GM21723 (cell line): ENCODE data around the gene SERTM2.
"Not testable (repeated sequence)": the region's sequence is repeated elsewhere in the genome, so short reads cannot be mapped to it uniquely, and the experiment has no call there.

Experiments used
- ATAC-seq: cut with Tn5 transposase; IDR thresholded peaks from one replicate; pipeline ENCODE4 v1.9.1; 2021; ENCODE audit warnings: mild to moderate bottlenecking, moderate library complexity; ENCODE audit not compliant: unreplicated experiment

SERTM2 gene

DNA sequence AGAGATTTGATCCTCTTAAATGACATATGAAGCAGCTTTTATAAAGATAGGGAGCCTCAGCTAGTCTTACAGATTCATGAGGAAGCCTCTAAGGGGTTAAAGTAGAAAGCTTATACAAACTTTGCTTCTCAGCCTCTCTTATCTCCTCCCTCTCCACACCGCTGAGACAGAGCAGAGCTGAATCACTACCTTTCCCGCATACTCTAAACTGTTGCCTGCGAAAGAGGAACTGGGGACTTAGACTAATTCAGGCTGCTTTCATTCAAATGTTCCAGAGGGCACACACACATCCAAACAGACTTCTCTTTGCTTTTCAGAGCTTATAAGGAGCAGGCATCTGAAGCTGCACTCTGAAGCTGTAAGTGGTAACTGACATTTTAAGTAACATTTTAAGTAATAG is at the start of gene SERTM2:
Gene SERTM2, plus strand, starts transcription at position 169 of the 400 bp plus-strand sequence. CDS start 7,213 bp downstream, outside the sequence.
- ATAC-seq: peak; percentile 95

DNA sequence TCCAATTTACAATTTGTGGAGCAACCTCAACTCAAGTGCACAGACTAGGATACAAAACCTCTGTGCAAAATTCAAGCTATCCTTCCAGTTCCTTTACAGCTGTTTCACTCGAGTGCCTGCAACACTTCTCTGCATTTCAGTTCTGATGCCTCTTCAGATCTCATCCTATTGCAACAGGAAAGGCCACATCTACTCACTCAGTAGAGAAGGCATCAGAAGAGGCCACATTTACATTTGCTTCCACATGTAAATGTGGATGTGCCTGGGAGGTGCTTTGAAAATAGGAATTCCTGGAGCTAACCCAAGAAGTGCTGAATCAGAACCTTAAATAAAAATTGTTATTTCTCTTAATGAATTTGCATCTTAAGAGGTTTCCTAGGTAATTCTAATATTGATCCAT is 45.8 kb upstream of the SERTM2 start:
- ATAC-seq: no peak

DNA sequence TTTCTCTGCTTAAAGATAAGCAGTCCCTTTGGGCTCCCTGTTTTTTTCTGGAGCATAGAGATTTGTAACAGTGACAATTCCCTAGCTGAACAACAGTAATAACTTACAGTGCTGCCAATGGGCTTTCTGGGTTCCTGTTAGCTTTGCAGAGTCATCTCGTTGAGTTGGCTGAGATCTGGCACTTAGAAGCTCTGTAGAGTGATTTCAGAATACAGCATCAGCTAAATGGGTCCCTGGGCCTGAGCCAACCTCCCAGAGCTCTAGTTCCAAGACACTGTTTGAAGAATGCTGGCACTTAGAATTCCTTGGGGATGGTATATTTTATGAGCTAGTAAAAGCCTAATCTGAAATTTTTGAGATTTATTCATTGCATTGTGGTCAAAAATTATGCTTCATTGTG is 43.5 kb upstream of the SERTM2 start:
- no peak for ATAC-seq

DNA sequence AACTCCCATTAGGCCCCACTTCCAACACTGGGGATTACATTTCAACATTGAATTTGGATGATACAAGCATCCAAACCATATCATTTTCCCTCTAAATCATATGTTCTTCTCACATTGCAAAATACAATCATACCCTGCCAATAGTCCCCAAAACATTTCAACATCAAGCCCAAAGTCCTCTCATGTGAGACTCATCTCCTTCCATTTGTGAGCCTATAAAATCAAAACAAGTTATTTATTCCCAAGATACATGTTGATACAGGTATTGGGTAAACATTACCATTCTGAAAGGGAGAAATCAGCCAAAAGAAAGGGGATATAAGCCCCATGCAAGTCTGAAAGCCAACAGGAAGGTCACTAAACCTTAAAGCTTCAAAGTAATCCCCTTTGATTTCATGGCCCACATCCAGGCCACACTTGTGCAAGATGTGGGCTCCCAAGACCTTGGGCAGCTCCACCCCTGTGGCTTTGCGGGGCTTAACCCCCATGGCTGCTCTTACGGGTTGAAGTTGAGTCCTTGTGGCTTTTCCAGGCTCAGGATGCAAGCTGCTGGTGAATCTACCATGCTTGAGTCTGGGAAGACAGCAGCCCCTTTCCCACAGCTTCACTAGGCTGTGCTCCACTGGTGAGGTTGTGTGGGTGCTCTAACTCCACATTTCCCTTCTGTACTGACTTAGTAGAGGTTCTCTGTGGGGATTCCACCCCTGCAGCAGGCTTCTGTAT is 40.6 kb upstream of the SERTM2 start:
- no peak for ATAC-seq

DNA sequence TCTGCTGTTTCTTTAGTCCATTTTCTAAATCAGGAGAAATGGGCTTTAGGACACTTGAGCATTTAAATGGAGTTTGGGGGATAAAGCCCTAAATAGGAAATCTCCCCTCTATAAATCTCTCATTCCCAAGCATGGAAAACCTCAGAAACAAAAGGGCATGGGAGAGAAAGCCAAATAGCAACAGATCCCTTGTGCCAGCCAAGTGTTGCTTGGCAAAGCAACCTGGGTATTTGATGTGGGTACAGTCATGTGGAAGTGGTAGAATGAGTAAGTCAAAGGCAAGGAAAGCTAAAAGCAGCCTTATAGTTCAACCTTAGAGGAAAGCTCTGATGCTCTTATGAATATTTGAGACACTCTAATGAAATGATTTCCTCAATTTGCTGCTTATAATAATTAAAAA is 29.5 kb upstream of the SERTM2 start:
- no peak for ATAC-seq

DNA sequence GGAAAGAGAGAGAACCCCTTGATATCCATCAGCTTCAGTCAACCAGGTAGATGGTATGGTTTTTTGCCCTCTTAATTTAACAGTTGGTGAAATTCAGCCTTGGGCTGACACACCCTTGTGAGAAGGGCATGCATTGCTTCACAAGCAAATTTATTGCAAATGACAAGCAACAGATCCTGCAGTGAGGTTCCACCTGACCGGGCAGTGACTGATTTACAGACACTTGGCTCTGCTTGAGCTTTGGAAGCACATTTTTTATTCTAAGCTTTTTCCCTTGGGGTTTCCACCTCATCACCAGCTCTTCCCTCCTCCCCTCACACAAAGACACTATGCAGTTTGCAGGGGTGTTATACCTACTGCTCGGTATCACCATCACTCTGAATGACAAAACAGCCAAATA is 28.3 kb upstream of the SERTM2 start:
- ATAC-seq: no peak

DNA sequence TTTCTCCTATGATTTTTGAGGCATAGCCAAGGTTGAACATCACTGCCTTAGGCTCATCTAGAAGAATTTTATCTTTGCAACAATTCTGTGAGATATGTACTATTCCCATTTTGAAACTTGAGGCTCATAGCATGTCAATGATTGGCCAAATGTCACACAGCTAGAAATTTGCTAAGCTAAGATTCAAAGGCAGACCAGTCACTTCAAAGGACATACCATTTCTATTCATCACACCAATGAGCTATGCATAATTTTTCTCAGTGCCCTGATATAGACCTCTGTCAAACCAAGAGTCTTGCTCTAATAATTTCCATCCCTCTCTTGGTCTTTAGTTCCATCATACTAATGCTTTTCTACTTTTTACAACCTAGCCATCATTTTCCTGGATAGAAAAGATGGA is 27.6 kb upstream of the SERTM2 start:
- no peak for ATAC-seq

DNA sequence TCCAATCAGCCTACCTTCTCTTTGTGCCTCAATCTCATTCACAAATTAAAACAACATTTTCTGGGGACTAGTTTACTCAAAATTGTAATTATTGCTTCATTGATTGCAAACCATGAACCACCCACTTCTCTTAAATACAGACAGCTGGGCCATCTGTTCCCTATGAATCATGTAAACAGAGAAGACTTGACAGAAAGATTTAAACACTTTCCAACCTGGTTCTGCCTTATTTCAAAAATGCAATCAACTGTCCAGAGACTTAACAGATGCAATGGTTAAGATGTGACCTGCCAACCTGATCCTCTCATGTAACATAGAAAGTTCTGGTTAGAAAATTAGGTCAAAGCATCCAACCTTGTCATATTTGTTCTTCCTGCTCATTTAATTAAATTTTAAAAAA is 20.8 kb upstream of the SERTM2 start:
- no peak for ATAC-seq

DNA sequence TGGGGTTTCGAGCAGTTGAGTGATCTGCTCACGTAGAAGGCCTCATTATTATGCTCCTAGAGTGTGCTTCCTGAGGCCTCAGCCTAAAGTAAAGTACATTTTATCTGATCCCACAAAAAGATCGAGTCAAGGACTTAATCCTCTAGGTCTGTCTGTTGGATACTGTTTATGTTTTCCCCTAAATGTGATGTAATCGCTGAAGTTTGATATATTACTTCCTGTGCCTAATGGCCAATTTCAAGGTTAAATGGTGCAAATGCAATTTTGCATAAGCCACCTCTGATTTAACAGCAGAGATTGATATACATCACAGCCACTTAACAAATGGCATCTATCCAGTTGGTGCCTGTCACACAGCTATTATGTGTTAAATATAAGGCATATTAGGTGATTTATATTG is 19.4 kb upstream of the SERTM2 start:
- ATAC-seq: no peak

DNA sequence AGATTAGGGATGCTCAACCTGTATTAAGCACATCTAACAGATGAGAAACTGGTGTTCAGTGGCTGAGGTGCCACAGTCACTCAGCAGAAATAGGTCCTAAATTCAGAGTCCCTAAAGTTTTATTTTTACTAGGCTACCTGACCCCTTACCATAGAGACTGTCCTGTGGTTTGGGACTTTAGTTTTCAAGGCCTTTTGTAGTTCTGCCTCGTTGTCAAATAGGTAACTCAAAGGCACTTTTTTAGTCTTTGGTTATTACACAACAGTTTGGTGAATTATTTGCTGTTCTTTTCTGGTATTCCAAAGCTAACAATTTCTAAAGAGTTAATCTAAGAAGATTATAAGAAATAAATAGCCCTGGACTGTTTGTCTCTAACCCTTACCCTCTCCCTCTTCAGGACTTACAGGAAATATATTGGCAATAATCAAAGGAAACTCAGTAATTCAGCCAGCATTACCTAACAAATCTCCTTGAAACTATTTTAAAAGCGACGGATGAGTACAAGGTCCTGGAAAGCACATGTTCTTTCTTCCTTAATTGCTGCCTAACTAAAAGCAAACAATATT is 12.8 kb upstream of the SERTM2 start:
- ATAC-seq: no peak

DNA sequence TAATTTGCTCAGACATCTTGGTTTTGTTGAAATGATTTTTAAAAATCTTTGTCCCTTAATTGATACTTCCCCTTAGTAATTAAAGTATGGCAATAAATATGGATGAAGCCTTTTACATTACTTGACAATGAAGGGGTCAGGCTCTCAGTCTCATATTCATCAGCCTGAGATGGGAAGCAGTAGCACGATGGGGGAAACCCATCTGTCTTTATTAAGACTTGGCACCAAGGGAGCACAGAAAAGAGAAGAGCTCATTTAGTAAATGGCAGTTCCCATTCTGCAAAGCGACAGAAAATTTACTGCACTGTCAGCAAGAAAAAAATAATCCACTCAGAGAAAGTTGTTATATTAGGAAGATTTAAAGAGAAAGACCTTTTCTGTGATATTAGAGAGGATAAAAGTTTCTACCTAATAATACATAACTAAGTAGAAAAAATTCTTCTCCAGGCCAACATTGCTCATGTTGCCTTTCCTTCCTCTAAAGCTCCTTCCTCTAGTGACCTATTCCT is 7.9 kb upstream of the SERTM2 start:
- no peak for ATAC-seq

DNA sequence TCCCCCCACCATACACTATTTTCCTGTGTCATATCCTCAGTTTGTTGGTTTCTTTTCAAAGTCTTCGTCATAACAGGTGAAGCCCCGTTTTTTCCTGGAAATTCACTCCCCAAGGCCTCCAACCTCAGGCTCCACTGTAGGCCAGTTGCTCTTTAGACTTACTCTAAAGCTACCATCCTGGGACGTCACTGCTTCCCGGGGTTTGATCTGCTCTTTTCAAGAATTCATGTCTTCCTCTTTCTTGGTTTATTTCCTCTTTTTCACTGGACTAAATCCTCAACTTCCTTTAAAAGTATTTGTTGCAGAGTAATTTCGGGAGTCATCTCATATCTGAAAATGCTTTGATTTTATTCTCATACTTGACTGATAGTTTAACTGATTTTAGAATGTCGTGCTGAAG is 6.5 kb upstream of the SERTM2 start:
- no peak for ATAC-seq

DNA sequence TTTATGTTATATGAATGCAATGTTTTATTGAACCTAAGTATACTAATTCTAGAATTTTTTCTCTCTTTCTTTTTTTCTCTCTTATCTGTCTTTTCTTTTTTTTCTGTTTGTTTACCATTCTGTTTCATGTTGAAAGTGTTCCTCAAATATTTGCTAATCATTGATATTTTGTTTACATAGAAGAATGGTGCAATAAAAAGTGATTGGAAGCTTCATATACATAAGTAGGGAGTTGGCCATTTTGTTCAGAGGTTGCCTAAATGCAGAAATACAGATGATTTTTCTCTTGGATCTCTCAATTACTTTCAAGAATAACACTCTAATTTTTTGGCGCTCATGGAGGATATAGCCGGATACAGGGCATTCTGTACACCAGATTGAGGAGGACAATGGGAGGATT is 5.7 kb upstream of the SERTM2 start:
- ATAC-seq: no peak

DNA sequence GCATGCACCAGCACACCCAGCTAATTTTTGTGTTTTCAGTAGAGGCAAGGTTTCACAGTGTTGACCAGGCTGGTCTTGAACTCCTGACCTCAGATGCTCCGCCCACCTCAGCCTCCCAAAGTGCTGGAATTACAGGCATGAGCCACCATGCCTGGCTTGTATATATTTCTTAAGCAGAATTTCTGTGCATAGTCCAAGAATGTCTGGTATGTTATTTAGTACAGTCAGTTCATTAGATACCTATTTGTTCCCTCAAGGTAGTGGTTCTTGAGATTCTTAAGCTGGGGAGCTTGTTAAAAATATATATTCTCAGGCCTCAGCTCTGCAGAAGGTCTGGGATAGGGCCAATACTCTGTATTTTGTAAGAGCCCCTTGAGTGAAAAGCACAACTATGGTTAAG is 4.6 kb upstream of the SERTM2 start:
- no peak for ATAC-seq

DNA sequence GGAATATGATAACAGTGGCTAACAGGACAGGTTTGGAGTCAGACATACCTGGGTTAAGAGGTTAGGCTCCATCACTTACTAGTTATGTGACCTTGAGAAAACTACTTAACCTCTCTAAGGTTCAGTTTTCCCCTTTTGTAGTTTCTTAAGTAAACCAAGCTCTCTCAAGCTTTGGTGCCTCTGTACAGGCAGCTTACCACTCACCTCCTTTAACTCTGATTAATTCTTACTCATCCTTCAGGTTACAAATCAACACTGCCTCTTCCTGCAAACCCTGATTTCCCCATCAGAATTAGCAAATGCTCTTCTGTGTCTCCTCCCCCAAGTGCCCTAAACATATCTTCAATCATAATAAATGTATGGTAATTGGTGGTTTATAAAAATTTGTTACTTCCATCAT is 3.5 kb upstream of the SERTM2 start:
- no peak for ATAC-seq

DNA sequence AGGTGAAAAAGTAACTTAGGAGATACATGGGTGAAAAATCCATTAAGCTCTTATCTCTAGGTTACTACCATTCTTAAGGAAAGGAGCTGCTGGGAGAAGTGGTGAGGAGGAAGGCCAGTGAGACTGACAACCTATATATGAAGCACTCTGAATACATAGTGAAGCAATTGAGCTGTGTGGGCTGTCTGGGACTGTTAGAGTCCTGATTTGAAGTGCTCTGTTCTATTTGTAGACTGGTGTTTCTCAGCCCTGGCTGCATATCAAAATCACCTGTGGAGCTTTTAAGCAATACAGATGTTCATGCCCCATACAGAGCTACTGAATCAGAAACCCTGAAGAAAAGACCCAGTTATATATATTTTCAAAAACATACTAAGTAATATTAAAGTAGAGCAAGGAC is 3.9 kb downstream of the SERTM2 start:
- ATAC-seq: no peak

DNA sequence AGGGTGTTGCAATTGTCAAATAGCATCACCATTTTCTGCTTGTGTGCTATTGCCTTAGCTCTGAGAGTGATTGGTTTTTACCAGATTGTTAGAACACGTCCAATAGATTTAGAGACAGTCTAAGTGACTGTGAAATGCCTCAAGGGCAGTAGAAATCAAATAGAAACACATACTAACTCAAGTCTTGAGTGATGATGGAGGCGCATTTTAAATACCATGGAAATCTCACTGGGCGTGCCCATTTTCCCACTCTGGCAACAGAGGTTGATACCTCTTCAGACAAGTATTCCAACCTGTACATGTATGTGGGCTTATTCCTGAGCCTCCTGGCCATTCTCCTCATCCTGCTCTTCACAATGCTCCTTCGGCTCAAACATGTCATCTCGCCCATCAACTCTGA is 7.2 kb downstream of the SERTM2 start:
- ATAC-seq: no peak

DNA sequence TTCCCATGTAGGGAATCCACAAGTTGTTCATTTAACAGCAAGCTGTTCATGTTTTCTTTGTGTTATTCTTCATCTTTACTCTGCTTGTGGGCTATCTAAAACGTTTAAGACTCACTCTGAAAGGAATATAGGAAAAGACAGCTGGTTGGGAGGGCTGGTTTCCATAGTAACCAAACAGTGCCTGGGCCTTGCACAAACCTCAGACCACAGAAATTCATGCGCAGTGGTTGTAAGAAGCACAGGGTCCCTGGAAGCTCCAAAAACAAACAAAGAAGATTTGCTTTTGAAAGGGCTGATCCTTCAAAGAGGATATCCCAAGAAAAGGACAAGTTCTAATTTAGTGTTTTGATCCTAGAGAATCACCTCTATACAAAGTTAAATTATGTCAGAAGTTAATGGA is 7.8 kb downstream of the SERTM2 start:
- ATAC-seq: no peak

DNA sequence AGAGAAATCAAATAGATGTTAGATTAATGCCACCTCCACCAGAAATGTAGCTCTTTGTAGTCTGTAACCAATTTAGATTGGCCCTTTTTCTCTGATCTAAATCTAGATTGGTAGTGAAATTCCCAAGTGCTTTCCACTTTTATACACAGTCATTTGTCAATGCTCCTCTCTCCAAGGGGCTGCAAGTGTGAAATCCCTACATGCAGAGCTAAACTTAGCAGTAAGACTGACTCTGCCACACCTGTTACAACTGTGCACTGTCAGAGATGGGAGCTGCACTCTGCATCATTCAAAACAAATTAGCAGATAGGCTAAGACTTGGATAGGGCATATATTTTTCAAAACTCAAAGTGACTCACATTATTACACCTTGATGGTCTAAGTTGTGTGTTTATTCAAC is 9.1 kb downstream of the SERTM2 start:
- ATAC-seq: no peak

DNA sequence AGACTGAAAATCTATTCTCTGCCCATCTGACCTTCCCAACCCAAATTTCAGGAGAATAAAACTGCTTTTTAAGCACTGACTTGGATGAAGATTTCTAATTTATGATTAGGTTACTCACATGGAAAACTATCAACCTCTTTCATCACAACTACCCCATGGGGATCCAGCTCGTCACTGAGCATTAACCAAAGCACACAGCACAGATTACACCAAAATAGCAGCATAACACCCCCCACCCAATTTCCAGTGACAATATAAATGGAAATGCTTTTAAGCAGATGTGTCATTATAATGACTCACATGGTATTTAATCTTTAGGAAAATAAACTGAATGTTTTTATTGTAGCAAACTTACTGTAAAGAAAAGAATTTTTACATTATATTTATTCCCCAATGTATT is 9.7 kb downstream of the SERTM2 start:
- ATAC-seq: no peak

DNA sequence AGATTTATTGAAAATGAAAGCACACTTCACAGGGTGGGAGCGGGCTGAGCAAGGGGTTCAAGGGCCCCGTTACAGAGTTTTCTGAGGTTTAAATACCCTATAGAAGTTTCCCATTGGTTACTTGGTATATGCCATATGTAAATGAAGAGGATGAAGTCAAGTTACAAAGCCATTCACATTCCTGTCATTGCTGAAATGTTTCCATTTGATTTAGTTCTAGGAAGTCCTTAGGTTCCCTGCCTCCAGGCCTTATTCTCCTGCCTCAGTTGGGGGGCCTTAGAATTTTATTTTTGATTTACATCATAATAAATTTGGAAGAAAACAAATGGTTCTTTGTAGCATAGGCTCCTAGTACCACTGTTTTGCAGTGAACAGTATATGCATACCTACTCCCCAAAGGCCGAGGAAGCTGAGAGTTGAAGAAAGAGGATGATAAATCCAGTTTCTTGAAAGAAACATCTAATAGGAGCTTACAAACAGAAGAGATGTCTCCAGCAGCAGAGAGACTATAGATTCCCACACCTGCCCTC is 31.8 kb downstream of the SERTM2 start:
- ATAC-seq: no peak

DNA sequence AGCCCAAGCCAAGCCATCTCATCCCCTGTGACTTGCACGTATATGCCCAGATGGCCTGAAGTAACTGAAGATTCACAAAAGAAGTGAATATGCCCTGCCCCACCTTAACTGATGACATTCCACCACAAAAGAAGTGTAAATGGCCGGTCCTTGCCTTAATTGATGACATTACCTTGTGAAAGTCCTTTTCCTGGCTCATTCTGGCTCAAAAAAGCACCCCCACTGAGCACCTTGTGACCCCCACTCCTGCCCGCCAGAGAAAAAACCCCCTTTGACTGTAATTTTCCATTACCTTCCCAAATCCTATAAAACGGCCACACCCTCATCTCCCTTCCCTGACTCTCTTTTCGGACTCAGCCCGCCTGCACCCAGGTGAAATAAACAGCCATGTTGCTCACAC is 37.8 kb downstream of the SERTM2 start:
- ATAC-seq: not testable (repeated sequence)
